OCI-LY3 (cell line): ENCODE measurements around the gene EIF3L.

Experiments
- H2AFZ ChIP-seq: fragments of 200-600, 300-600 bp; shearing (Covaris generic); 2 replicates; pipeline ENCODE4 v1.6.0; 2014; ENCODE audit warnings: antibody characterized with exemption, low read depth, low read length
- H3K27ac ChIP-seq: fragments of 200-600, 300-600 bp; sonication (generic); 2 replicates; pipeline ENCODE4 v1.5.1; 2014; ENCODE audit warnings: mild to moderate bottlenecking, low read length, moderate library complexity, mixed read lengths
- H3K27me3 ChIP-seq: fragments of 200-600, 300-600 bp; sonication (generic); 2 replicates; pipeline ENCODE4 v1.6.1; 2014; ENCODE audit warnings: low read depth, low read length, mixed read lengths
- H3K36me3 ChIP-seq: fragments of 200-600, 300-600 bp; sonication (generic); replicated peaks from 2 replicates; pipeline ENCODE3; 2014; ENCODE audit warnings: low read depth, low read length, mixed read lengths
- H3K4me1 ChIP-seq: fragments of 300-600, 200-600 bp; sonication (generic); 2 replicates; pipeline ENCODE4 v1.6.1; 2014; ENCODE audit warnings: low read length, mixed read lengths
- H3K4me2 ChIP-seq: fragments of 200-600, 300-600 bp; sonication (generic); 2 replicates; pipeline ENCODE4 v1.6.1; 2014; ENCODE audit warnings: low read length, mixed read lengths
- H3K4me3 ChIP-seq: fragments of 300-600, 200-600 bp; sonication (generic); 2 replicates; pipeline ENCODE4 v1.5.1; 2014; ENCODE audit warnings: antibody characterized with exemption, mild to moderate bottlenecking, low read length, moderate library complexity
- H3K79me2 ChIP-seq: fragments of 300-600, 200-600 bp; shearing (Covaris generic); 2 replicates; pipeline ENCODE4 v1.6.1; 2014; ENCODE audit warnings: mild to moderate bottlenecking, low read length, mixed read lengths
- H3K9ac ChIP-seq: fragments of 300-600, 200-600 bp; shearing (Covaris generic); 2 replicates; pipeline ENCODE4 v1.6.0; 2014; ENCODE audit warnings: mild to moderate bottlenecking, low read length, moderate library complexity
- H3K9me3 ChIP-seq: fragments of 200-600, 300-600 bp; shearing (Covaris generic); 2 replicates; pipeline ENCODE4 v1.6.1; 2014; ENCODE audit warnings: low read length, mixed read lengths; ENCODE audit not compliant: insufficient read depth
- H4K20me1 ChIP-seq: fragments of 200-600, 300-600 bp; sonication (generic); 2 replicates; pipeline ENCODE4 v1.6.1; 2016; ENCODE audit warnings: low read length, mixed read lengths; ENCODE audit not compliant: insufficient read depth
- EZH2phosphoT487 ChIP-seq: fragments of 200-600 bp; shearing (Covaris generic); IDR thresholded peaks from 2 replicates; pipeline ENCODE4 v1.6.1; 2018; ENCODE audit warnings: antibody characterized with exemption, mixed run types, low read depth
- TF ChIP-seq, protein P1 (sequence below): fragments of 200-600, 300-600 bp; sonication (generic); IDR thresholded peaks from 2 replicates; pipeline ENCODE4 v1.5.1; 2014; ENCODE audit warnings: antibody characterized with exemption, low read length, low read depth

The EIF3L gene

DNA sequence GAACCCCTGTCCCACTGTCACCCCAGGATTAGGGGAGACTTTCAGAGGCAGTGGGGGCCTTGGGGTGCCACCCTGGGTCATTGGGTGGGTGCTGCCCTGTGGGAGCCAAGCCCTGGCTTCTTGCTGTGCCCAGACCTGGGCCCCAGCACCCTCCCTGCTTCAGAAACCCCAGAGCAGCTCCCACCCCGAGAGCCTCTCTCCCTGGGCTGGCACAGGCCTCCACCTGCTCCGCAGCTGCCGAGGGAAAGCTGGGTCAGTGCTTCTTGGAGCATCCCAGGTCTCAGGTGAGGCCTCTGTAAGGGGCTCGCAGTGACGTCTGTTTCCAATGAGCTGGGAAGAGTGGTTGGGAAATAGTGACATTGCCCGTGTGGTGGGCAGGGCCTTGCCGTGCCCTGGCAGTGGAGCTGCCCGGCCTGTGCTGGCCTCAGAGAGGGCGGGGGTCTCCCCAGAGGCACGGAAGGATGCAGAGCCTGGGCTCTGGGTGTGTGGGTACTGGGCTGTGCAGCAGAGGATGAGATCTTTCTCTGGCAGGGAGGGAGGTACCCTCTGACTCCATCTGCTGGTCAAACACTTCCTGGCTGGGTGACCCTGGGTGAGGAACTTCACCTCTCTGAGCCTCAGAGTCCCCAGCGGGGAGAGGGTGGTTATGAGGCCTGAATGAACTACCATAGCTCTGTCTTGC is 81.2 kb downstream of the EIF3L start:
- H3K9me3 ChIP-seq: no peaks in the 10 kb centered on the region
- peaks cover 5% of the 10 kb centered on the region for H3K36me3 ChIP-seq
- no peak overlapping the region for H3K4me2 ChIP-seq
- TF ChIP-seq, protein P1, sequence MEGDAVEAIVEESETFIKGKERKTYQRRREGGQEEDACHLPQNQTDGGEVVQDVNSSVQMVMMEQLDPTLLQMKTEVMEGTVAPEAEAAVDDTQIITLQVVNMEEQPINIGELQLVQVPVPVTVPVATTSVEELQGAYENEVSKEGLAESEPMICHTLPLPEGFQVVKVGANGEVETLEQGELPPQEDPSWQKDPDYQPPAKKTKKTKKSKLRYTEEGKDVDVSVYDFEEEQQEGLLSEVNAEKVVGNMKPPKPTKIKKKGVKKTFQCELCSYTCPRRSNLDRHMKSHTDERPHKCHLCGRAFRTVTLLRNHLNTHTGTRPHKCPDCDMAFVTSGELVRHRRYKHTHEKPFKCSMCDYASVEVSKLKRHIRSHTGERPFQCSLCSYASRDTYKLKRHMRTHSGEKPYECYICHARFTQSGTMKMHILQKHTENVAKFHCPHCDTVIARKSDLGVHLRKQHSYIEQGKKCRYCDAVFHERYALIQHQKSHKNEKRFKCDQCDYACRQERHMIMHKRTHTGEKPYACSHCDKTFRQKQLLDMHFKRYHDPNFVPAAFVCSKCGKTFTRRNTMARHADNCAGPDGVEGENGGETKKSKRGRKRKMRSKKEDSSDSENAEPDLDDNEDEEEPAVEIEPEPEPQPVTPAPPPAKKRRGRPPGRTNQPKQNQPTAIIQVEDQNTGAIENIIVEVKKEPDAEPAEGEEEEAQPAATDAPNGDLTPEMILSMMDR: peak; percentile 49
- TF ChIP-seq EZH2phosphoT487: no peak
- H3K27me3 ChIP-seq: no peaks in the 10 kb centered on the region
- H3K4me1 ChIP-seq: peaks cover 4% of the 10 kb centered on the region; the same call in 1 of the 2 replicates
- H2AFZ ChIP-seq: no peak overlapping the region
- no peak overlapping the region for H3K27ac ChIP-seq
- no peaks in the 10 kb centered on the region for H4K20me1 ChIP-seq
- H3K9ac ChIP-seq: no peak overlapping the region
- H3K4me3 ChIP-seq: no peak overlapping the region
- H3K79me2 ChIP-seq: no peaks in the 10 kb centered on the region

DNA sequence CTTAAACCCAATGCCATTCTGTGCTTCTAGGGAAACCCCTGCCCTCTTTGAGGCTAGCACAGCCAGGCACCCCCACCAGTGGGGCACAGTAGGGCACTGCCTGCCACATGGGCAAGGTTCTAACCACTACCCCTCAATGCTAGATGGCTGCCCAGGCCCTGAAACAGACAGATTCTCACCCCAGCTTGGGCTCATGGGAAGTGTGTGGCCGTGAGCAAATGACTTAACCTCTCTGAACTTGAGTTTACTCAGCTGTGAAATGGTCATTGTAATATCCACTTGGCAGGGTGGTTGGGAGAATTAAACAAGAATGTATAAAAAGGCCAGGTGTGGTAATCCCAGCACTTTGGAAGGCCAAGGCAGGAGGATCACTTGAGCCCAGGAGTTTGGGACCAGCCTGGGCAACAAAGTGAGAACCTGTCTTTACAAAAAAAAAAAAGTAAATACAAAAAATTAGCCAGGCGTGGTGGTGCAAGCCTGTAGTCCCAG is 81.8 kb downstream of the EIF3L start:
- Histone ChIP-seq H3K4me1 (peaks cover 4% of the 10 kb centered on the region; the same call in 1 of the 2 replicates), H3K9ac (no peak overlapping the region), H2AFZ (no peak overlapping the region), H3K4me3 (no peak overlapping the region), H4K20me1 (no peaks in the 10 kb centered on the region), H3K9me3 (no peaks in the 10 kb centered on the region), H3K36me3 (peaks cover 5% of the 10 kb centered on the region), H3K27ac (no peak overlapping the region), H3K4me2 (no peak overlapping the region), H3K27me3 (no peaks in the 10 kb centered on the region), H3K79me2 (no peaks in the 10 kb centered on the region)
- TF ChIP-seq EZH2phosphoT487: no peak
- TF ChIP-seq, protein P1: no peak; the same call in 1 of the 2 replicates

DNA sequence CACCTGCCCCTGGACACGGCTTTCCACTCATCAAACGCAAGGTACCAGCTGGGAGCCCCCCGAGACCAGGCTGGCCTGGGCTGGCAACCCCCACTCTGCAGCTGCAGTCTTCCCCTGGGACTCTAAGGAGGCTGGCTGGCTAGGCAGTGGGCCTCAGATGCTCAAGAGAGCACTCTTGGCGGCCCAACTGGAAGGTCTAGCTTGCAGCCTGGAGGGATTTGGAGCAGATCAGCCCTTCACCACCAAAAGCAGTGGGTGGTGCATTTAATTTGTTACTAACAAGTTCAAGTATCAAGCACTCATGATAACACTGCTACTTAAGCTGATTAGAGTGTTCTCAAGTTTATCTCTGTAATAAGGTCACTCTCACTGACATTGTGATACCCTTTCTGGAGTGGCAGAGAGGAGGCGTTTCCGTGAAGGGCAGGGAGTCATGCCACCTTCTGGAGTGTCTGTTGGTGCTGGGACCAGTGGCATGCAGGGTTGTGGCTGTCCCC is 82.7 kb downstream of the EIF3L start:
- Histone ChIP-seq H4K20me1 (no peaks in the 10 kb centered on the region), H3K4me1 (peaks cover 4% of the 10 kb centered on the region; the same call in 1 of the 2 replicates), H3K36me3 (peaks cover 5% of the 10 kb centered on the region), H3K79me2 (no peaks in the 10 kb centered on the region), H3K9ac (no peak overlapping the region), H3K27ac (no peak overlapping the region), H3K4me2 (no peak overlapping the region), H3K27me3 (no peaks in the 10 kb centered on the region), H2AFZ (no peak overlapping the region), H3K9me3 (no peaks in the 10 kb centered on the region), H3K4me3 (no peak overlapping the region)
- no peak for TF ChIP-seq EZH2phosphoT487
- TF ChIP-seq, protein P1: no peak

DNA sequence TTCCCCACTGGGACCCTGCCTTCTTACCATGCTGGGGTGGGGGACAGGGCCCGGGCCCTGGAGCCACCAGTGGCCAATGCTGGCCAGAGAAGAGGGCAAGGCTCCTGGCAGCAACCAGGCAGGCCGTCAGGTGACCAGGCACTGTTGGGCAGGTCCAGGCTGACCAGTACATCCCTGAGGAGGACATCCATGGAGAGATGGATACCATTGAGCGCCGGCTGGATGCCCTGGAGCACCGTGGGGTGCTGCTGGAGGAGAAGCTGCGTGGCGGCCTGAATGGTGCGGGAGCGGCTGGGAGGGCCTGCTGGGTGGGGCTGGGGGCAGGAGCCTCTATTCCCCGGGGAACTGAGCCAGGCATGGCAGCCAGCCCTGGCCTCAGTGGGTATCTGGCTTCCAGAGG is 83.2 kb downstream of the EIF3L start:
- H3K36me3 ChIP-seq: peaks cover 5% of the 10 kb centered on the region
- no peak overlapping the region for H3K4me3 ChIP-seq
- no peak overlapping the region for H3K27ac ChIP-seq
- no peaks in the 10 kb centered on the region for H3K79me2 ChIP-seq
- H2AFZ ChIP-seq: no peak overlapping the region
- H3K9me3 ChIP-seq: no peaks in the 10 kb centered on the region
- TF ChIP-seq, protein P1: no peak
- no peak for TF ChIP-seq EZH2phosphoT487
- H3K27me3 ChIP-seq: no peaks in the 10 kb centered on the region
- H3K4me2 ChIP-seq: no peak overlapping the region
- peaks cover 4% of the 10 kb centered on the region; the same call in 1 of the 2 replicates for H3K4me1 ChIP-seq
- no peak overlapping the region for H3K9ac ChIP-seq
- no peaks in the 10 kb centered on the region for H4K20me1 ChIP-seq
